Measurements from ENCODE around the gene HEYL.

GRCh38 chr1:39647247-39647646 lies 7.8 kb upstream of the HEYL start:
- TF ChIP-seq CTCF (conservative IDR thresholded peaks at IDR 0.05; ENCODE audit: low read length) (no peak), EZH2phosphoT487 (IDR thresholded peaks at IDR 0.05; ENCODE audit: borderline replicate concordance) (no peak)
